CD4-positive, CD25-positive, alpha-beta regulatory T cell (primary cell): ENCODE data around the gene SETD4. TPM values are rescaled to one million over a fixed set of nuclear protein-coding genes. Genes with fewer than 3 reads are reported as not detected.

Experiments used
- ATAC-seq, 2 donors: fragments of 150-1000 bp; cut with Tn5 transposase; one replicate each; pipeline ENCODE4 v1.10.0; 2021; ENCODE audit warnings: low read depth in 2 of 2, moderate number of reproducible peaks in 2 of 2, moderate library complexity in 1 of 2
- DNase-seq, 3 donors: peaks; one replicate each; pipeline versions ENCODE4 v3.0.0 to v3.0.0-alpha.2; 2012 to 2022; ENCODE audit warnings: mixed read lengths in 1 of 3
- H3K27ac ChIP-seq: one replicate; pipeline ENCODE4 v1.7.0; 2013; ENCODE audit warnings: mild to moderate bottlenecking, low read length; ENCODE audit not compliant: insufficient read depth, poor library complexity, severe bottlenecking
- H3K27me3 ChIP-seq: one replicate; pipeline ENCODE4 v1.7.0; 2013; ENCODE audit warnings: low read length; ENCODE audit not compliant: control insufficient read depth, insufficient read depth
- H3K36me3 ChIP-seq: one replicate; pipeline ENCODE4 v1.7.0; 2013; ENCODE audit warnings: mild to moderate bottlenecking, low read length, moderate library complexity; ENCODE audit not compliant: control insufficient read depth, insufficient read depth
- H3K4me1 ChIP-seq: 2 replicates; pipeline ENCODE4 v1.7.0; 2013; ENCODE audit warnings: mild to moderate bottlenecking, low read length; ENCODE audit not compliant: insufficient read depth, control insufficient read depth, poor library complexity, severe bottlenecking
- H3K4me3 ChIP-seq: one replicate; pipeline ENCODE4 v1.7.0; 2013; ENCODE audit warnings: low read depth, mild to moderate bottlenecking, low read length, moderate library complexity
- H3K9me3 ChIP-seq, 2 experiments: 1 replicate in 1 of 2; 2 replicates in 1 of 2; pipeline ENCODE4 v1.7.0; 2013; ENCODE audit warnings: low read length in 2 of 2, mild to moderate bottlenecking in 1 of 2, moderate library complexity in 1 of 2; ENCODE audit not compliant: control insufficient read depth in 2 of 2
- H3K27ac Mint-ChIP-seq, 3 donors: one replicate each; pipeline ENCODE4 v1.8.0; 2020 to 2022; ENCODE audit warnings: mild to moderate bottlenecking in 3 of 3, mixed read lengths in 3 of 3, moderate library complexity in 2 of 3
- H3K27me3 Mint-ChIP-seq: one replicate; pipeline ENCODE4 v1.8.0; 2022; ENCODE audit warnings: mild to moderate bottlenecking, mixed read lengths
- H3K36me3 Mint-ChIP-seq: one replicate; pipeline ENCODE4 v1.8.0; 2020; ENCODE audit warnings: mixed read lengths
- H3K4me1 Mint-ChIP-seq, 4 donors: one replicate each; pipeline ENCODE4 v1.8.0; 2020 to 2022; ENCODE audit warnings: mixed read lengths in 4 of 4, mild to moderate bottlenecking in 1 of 4
- H3K4me3 Mint-ChIP-seq, 4 donors: one replicate each; pipeline ENCODE4 v1.8.0; 2020 to 2022; ENCODE audit warnings: mild to moderate bottlenecking in 4 of 4, mixed read lengths in 4 of 4, moderate library complexity in 3 of 4
- H3K9me3 Mint-ChIP-seq, 7 donors: one replicate each; pipeline ENCODE4 v1.8.0; 2020 to 2022; ENCODE audit warnings: mixed read lengths in 7 of 7, mild to moderate bottlenecking in 3 of 7, moderate library complexity in 2 of 7
- polyA plus RNA-seq, 4 donors: library from polyadenylated mRNA; unstranded; fragments of 300-500 nt; fragmentation: Illumina TruSeq; gene quantifications; one replicate each; pipeline ENCODE4 v1.2.3, GENCODE V29; 2021
- total RNA-seq: library from RNA; stranded (reverse); gene quantifications from one replicate; pipeline ENCODE4 v1.2.3, GENCODE V29; 2022

The SETD4 gene
- total and polyA plus RNA-seq, 5 donors from 2014 or later = 9.2 to 15.0 (median 10.6) TPM

- Histone ChIP-seq H3K36me3 (no peaks in the 10 kb centered on the region), H3K4me1 (no peaks in the 10 kb centered on the region), H3K27ac (no peak overlapping the region), H3K9me3 (no peaks in the 10 kb centered on the region), H3K27me3 (peaks cover 3% of the 10 kb centered on the region), H3K4me3 (no peak overlapping the region)
- H3K36me3 Mint-ChIP-seq = no peaks in the 10 kb centered on the region
- H3K27me3 Mint-ChIP-seq = peaks cover 15% of the 10 kb centered on the region
- no peak overlapping the region for H3K27ac Mint-ChIP-seq
- no peak for ATAC-seq
- H3K9me3 Mint-ChIP-seq = peaks cover 0 to 2% (median 0%) of the 10 kb centered on the region in 7 donors
- H3K4me1 Mint-ChIP-seq = peaks cover 0 to 2% (median 0%) of the 10 kb centered on the region in 4 donors
- no peak overlapping the region for H3K4me3 Mint-ChIP-seq
- no peak for DNase-seq
Measured at GRCh38 chr21:35994613-35995012, 65.7 kb downstream of the SETD4 start.

GRCh38 chr21:35993875-35994490 is 66.3 kb downstream of the SETD4 start:
- Histone ChIP-seq H3K27me3 (peaks cover 3% of the 10 kb centered on the region), H3K27ac (no peak overlapping the region), H3K4me3 (no peak overlapping the region), H3K4me1 (no peaks in the 10 kb centered on the region), H3K36me3 (no peaks in the 10 kb centered on the region), H3K9me3 (no peaks in the 10 kb centered on the region)
- DNase-seq (no peak), ATAC-seq (no peak)
- peaks cover 0 to 1% (median 0%) of the 10 kb centered on the region in 7 donors for H3K9me3 Mint-ChIP-seq
- no peak overlapping the region for H3K27ac Mint-ChIP-seq
- no peak overlapping the region for H3K4me3 Mint-ChIP-seq
- H3K4me1 Mint-ChIP-seq = peaks cover 0 to 2% (median 0%) of the 10 kb centered on the region in 4 donors
- H3K27me3 Mint-ChIP-seq = peaks cover 12% of the 10 kb centered on the region
- no peaks in the 10 kb centered on the region for H3K36me3 Mint-ChIP-seq

GRCh38 chr21:35991131-35991530 is 69.2 kb downstream of the SETD4 start:
- Histone ChIP-seq H3K9me3 (no peaks in the 10 kb centered on the region), H3K27ac (no peak overlapping the region), H3K4me1 (no peaks in the 10 kb centered on the region), H3K27me3 (peaks cover 2% of the 10 kb centered on the region), H3K4me3 (no peak overlapping the region), H3K36me3 (no peaks in the 10 kb centered on the region)
- no peak overlapping the region for H3K4me3 Mint-ChIP-seq
- H3K9me3 Mint-ChIP-seq = peaks cover 0 to 1% (median 0%) of the 10 kb centered on the region in 7 donors
- no peak overlapping the region for H3K27ac Mint-ChIP-seq
- ATAC-seq = no peak
- H3K36me3 Mint-ChIP-seq = no peaks in the 10 kb centered on the region
- peaks cover 10% of the 10 kb centered on the region for H3K27me3 Mint-ChIP-seq
- peaks cover 0 to under 1% (median 0%) of the 10 kb centered on the region in 4 donors for H3K4me1 Mint-ChIP-seq
- DNase-seq = no peak

- ATAC-seq (no peak), DNase-seq (no peak)
- Histone ChIP-seq H3K4me1 (no peaks in the 10 kb centered on the region), H3K27ac (no peak overlapping the region), H3K27me3 (peaks cover 2% of the 10 kb centered on the region), H3K4me3 (no peak overlapping the region), H3K36me3 (no peaks in the 10 kb centered on the region), H3K9me3 (no peaks in the 10 kb centered on the region)
- H3K36me3 Mint-ChIP-seq = no peaks in the 10 kb centered on the region
- H3K27ac Mint-ChIP-seq = no peak overlapping the region
- no peak overlapping the region for H3K4me3 Mint-ChIP-seq
- H3K9me3 Mint-ChIP-seq = peaks cover 0 to 1% (median 0%) of the 10 kb centered on the region in 7 donors
- no peaks in the 10 kb centered on the region for H3K4me1 Mint-ChIP-seq
- peaks cover 10% of the 10 kb centered on the region for H3K27me3 Mint-ChIP-seq
Measured at GRCh38 chr21:35990609-35991008, 69.7 kb downstream of the SETD4 start.

- H3K4me1 ChIP-seq = no peaks in the 10 kb centered on the region
- H3K9me3 Mint-ChIP-seq = peaks cover 0 to 1% (median 0%) of the 10 kb centered on the region in 7 donors
- DNase-seq (no peak), ATAC-seq (no peak)
- no peak overlapping the region for H3K4me3 ChIP-seq
- no peaks in the 10 kb centered on the region for H3K36me3 Mint-ChIP-seq
- no peaks in the 10 kb centered on the region for H3K36me3 ChIP-seq
- no peak overlapping the region for H3K4me3 Mint-ChIP-seq
- H3K27me3 ChIP-seq = peaks cover 2% of the 10 kb centered on the region
- peaks cover 4% of the 10 kb centered on the region for H3K27me3 Mint-ChIP-seq
- no peaks in the 10 kb centered on the region for H3K4me1 Mint-ChIP-seq
- no peak overlapping the region for H3K27ac Mint-ChIP-seq
- no peak overlapping the region for H3K27ac ChIP-seq
- no peaks in the 10 kb centered on the region for H3K9me3 ChIP-seq
Measured at GRCh38 chr21:35989138-35989735, 71.1 kb downstream of the SETD4 start.

GRCh38 chr21:35988416-35989137 is 71.7 kb downstream of the SETD4 start:
- peaks cover 0 to 1% (median 0%) of the 10 kb centered on the region in 7 donors for H3K9me3 Mint-ChIP-seq
- Histone ChIP-seq H3K4me1 (no peaks in the 10 kb centered on the region), H3K27me3 (peaks cover 2% of the 10 kb centered on the region), H3K27ac (no peak overlapping the region), H3K36me3 (no peaks in the 10 kb centered on the region), H3K4me3 (no peak overlapping the region), H3K9me3 (no peaks in the 10 kb centered on the region)
- no peak for DNase-seq
- no peak for ATAC-seq
- H3K36me3 Mint-ChIP-seq = no peaks in the 10 kb centered on the region
- peaks cover 9% of the 10 kb centered on the region for H3K27me3 Mint-ChIP-seq
- no peak overlapping the region for H3K4me3 Mint-ChIP-seq
- no peaks in the 10 kb centered on the region for H3K4me1 Mint-ChIP-seq
- no peak overlapping the region for H3K27ac Mint-ChIP-seq

- no peak overlapping the region for H3K4me3 ChIP-seq
- H3K27ac Mint-ChIP-seq = no peak overlapping the region
- H3K4me1 ChIP-seq = no peaks in the 10 kb centered on the region
- H3K27me3 Mint-ChIP-seq = peaks cover 9% of the 10 kb centered on the region
- H3K9me3 Mint-ChIP-seq = peaks cover 0 to 1% (median 0%) of the 10 kb centered on the region in 7 donors
- no peak overlapping the region for H3K4me3 Mint-ChIP-seq
- H3K27ac ChIP-seq = no peak overlapping the region
- H3K36me3 Mint-ChIP-seq = no peaks in the 10 kb centered on the region
- H3K9me3 ChIP-seq = no peaks in the 10 kb centered on the region
- DNase-seq = no peak
- peaks cover 2% of the 10 kb centered on the region for H3K27me3 ChIP-seq
- no peaks in the 10 kb centered on the region for H3K4me1 Mint-ChIP-seq
- ATAC-seq = no peak
- H3K36me3 ChIP-seq = no peaks in the 10 kb centered on the region
Measured at GRCh38 chr21:35987475-35987874, 72.9 kb downstream of the SETD4 start.
